DMS 273 treated with DMSO at 0.1 percent for 48 hours (cell line): ENCODE data around the gene DAPL1.
A peak's percentile ranks its signal among the peaks of the same experiment; 100 is the strongest.
"Not testable (repeated sequence)": the region's sequence is repeated elsewhere in the genome, so short reads cannot be mapped to it uniquely, and the experiment has no call there.

Source experiments
- DNase-seq: peaks from one replicate; lab custom pipeline; 2025; lab: John Stamatoyannopoulos, UW

The DAPL1 gene

GRCh38 chr2:158822193-158822592 lies 27.1 kb downstream of the DAPL1 start:
- no peak for DNase-seq

- no peak for DNase-seq
These were observed 28.5 kb downstream of the DAPL1 start for GRCh38 chr2:158823486-158824237.

- no peak for DNase-seq
These were observed 29.9 kb downstream of the DAPL1 start for GRCh38 chr2:158825021-158825420.

- no peak for DNase-seq
These were observed 31.8 kb downstream of the DAPL1 start for GRCh38 chr2:158826965-158827364.

GRCh38 chr2:158828378-158829164 lies 33.5 kb downstream of the DAPL1 start:
- DNase-seq = no peak

- DNase-seq = no peak
These were observed 34.0 kb downstream of the DAPL1 start for GRCh38 chr2:158829167-158829566.

DNA sequence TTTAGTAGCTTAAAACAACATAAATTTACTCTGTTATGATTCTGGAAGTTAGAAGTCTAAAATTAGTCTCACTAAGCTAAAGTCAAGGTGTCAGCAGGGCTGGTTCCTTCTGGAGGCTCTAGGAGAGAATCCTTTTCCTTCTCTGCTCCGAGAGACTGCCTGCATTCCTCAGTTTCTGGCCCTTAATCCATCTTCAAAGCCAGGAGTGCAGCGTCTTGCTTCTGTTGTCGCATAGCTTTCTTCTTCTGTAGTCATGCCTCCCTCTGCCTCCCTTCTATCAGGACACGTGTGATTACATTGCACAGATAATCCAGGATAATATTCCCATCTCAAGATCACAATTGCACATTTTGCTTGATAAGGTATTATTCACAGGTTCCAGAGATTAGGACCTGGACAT lies 35.1 kb downstream of the DAPL1 start:
- DNase-seq = no peak

GRCh38 chr2:158835431-158835830 lies 40.3 kb downstream of the DAPL1 start:
- DNase-seq = no peak

DNA sequence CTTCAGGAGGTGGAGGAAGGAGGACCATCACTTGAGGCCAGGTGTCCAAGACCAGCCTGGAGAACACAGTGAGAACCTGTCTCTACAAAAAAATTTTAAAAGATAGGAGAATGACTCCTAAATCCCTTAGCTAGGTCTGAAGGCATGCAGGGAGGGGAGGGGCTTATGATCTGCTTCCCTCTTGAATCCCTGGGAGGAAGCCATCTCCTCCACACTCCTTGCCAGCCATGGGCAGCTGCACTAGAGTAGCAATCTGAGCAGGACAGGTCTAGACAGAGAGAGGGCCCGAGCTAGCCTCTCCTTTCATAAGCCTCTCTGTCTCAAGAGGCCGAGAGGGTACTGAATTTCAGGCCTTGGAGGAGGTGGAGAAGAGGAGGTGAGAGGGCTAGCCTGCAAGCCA lies 42.5 kb downstream of the DAPL1 start:
- no peak for DNase-seq

- DNase-seq = no peak
These were observed 46.7 kb downstream of the DAPL1 start for GRCh38 chr2:158841850-158842249.

DNA sequence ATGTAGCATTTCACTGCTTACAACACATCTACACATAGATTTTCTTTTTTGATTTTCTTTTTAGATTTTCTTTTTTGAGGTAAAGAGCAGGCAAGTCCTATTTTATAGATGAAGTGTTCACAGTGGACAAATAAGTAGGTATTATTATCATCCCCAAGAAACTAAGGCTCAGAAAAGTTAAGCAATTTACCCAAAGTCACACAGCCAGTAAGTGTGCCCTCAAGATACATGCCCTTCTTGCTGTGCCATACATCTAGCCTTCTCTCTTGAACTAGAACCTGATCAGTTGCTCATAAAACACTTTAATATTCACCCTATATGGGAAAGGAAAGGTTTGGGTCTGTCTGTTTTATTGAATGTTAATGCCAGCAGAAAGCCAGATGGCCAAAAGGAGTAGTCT lies 50.3 kb downstream of the DAPL1 start:
- DNase-seq = no peak

- peak; percentile 40 for DNase-seq
These were observed 50.7 kb downstream of the DAPL1 start for GRCh38 chr2:158845859-158846258.

- not testable (repeated sequence) for DNase-seq
These were observed 52.4 kb downstream of the DAPL1 start for GRCh38 chr2:158847526-158847925.

DNA sequence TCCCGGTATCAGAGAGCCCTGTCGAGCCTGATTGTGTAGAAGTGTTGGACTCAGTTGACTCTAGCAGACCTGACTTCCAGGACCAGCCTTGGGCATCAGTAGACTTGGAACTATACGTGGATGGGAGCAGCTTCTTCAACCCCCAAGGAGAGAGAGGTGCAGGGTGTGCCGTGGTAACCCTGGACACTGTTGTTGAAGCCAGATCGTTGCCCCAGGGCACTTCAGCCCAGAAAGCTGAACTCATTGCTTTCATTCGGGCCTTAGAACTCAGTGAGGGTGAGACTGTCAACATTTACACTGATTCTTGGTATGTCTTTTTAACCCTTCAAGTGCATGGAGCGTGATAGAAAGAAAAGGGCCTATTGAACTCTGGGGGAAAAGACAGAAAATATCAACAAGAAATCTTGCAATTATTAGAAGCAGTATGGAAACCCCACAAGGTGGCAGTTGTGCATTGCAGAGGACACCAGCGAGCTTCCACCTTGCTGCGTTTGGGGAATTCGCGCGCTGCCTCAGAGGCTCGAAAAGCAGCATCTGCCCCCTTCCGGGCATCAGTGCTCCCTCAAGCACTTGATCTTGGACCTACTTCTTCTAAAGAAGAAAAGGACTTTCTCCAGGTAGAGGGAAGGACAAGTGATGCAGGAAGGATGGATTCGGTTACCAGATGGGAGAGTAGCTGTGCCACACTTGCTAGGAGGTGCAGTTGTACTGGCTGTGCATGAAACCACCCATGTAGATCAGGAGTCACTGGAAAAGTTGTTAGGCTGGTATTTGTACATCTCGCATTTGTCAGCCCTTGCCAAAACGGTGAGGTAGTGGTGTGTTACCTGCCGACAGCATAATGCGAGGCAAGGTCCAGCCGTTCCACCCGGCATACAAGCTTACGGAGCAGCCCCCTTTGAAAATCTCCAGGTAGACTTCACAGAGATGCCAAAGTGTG lies 53.2 kb downstream of the DAPL1 start:
- DNase-seq = not testable (repeated sequence)

- DNase-seq = not testable (repeated sequence)
These were observed 65.1 kb downstream of the DAPL1 start for GRCh38 chr2:158860179-158860578.

DNA sequence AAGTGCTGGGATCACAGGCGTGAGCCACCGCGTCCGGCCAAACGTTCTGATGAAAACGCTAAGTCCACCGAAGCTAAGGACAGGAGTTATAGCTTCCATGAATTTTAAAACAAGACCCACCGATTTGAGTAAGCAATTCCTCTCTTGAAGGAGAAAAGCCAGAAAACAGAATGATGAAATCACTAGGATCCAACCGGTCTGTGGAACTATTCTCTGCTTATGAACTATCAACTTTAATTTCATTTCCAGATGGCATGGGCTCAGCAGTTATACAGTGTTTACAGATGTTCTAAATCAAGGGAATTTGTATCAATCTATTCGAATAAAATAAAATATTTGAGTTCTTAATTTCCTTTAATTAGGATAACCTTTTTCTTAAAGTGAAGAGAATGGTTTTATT lies 66.5 kb downstream of the DAPL1 start:
- not testable (repeated sequence) for DNase-seq

GRCh38 chr2:158865469-158865868 lies 70.4 kb downstream of the DAPL1 start:
- DNase-seq = not testable (repeated sequence)
